HG02763 (cell line): ENCODE measurements around the gene TMEM33.

Source experiments
- ATAC-seq: cut with Tn5 transposase; IDR thresholded peaks from one replicate; pipeline ENCODE4 v1.9.1; 2021; ENCODE audit warnings: mild to moderate bottlenecking, moderate library complexity; ENCODE audit not compliant: unreplicated experiment

TMEM33 gene

DNA sequence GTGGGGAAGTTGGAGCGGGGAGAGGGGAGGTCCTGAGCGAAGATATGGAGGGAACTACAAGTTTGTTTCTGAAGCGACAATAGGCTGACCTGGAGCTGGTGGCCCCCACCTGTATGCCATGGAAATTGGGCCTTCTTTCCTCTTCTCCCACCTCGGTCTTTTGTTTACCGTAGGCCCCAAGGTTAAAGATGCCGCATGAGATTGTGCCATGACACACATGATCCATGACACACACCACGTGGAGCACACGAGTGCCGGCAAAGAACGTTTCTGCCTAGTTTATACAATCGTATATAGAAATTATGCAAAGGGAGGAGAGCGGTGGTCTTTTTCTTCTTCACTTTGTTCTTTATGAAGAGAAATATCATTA, 408 bp downstream of the TMEM33 start:
- ATAC-seq = peak; percentile 18

DNA sequence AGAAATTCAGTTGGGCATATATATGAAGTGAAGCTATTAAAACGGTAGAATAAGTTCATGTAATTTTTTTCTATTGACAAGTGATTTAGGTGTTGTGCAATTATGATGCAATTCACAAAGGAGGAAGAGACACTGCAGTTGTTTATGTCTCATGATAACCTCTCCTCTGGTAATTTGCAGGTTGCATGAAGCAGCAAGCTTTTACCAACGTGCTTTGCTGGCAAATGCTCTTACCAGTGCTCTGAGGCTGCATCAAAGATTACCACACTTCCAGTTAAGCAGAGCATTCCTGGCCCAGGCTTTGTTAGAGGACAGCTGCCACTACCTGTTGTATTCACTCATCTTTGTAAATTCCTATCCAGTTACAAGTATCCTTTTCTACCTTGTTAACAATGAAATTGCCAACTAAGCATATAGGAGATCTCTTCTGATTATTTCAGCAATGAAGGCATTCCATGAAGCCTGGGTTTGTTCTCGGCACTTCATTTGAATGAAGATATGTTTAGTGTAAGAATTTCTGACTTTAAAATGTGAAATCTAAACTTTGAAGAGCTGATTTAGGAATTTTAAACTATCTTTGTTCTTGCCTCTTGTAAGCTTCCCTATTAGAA, 3.9 kb downstream of the TMEM33 start:
- no peak for ATAC-seq

DNA sequence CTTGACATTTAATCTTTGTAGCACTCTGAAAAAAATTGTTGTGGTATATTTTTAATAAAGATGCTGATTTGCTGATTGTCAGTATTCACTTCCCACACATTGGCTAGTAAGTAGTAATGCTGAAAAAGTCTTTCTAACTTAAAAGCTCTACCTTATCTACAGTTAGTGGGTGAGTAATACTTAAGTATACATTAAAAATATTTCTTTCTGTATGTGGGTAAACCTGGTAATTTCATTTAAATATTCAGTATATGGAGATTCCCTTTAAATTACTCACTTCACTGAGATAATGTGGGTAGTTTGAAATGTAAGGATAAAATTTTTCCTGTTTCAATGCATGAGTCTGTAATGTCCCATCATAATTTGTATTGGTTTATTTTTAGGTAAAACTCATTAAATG, 5.6 kb downstream of the TMEM33 start:
- no peak for ATAC-seq

DNA sequence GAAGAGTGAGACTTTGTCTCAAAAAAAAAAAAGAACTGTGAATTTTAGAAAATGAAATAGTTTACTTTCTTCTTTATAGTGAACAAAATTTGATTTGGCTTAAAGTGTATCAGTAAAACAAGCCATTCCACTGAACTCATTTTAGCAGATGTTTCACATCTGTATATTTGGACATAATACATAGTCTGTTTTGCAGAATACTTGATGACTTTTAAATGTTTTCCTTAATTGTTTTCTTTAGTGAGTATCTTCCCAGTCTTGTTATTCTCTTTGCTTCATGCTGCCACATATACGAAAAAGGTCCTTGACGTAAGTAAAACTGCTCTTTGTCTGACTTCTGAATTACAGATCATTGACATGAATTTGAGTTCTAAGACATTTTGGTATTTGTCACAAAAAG, 8.3 kb downstream of the TMEM33 start:
- no peak for ATAC-seq

DNA sequence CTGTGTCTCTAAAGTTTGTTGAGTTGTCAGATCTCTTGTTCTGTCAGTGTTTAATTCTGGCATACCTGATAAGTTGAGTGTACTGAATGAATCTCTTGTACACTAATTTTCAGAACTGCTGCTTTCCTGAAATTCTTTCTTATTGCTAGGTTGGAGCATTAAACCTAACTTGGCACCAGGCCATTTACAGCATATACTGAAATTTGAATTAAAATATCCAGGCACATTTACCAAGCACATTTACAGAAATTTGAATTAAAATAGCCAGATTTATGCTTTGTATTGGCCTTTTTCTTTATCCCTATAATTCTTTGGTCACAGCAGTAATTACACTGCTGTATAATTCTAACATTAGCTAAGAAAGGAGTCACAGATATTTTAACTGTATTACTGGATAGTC, 8.9 kb downstream of the TMEM33 start:
- no peak for ATAC-seq

DNA sequence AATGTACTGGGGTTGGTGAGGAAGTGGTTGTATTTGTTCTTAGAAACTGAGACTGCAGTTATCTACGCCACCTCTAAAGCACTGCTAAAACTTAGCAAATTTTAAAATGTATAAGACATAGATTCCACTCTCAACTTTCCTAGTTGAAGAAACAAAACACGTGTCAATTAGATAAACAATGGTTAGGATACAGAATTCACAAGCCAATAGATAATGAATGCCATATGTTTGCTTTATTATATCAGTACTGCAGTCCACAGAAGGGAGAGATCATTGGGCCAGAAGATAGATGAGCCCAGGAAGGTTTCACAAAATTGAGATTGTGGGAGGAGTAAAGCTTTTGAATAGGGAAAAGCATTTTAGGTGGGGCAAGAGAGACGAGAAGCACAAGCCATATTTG, 14.3 kb downstream of the TMEM33 start:
- ATAC-seq = no peak

DNA sequence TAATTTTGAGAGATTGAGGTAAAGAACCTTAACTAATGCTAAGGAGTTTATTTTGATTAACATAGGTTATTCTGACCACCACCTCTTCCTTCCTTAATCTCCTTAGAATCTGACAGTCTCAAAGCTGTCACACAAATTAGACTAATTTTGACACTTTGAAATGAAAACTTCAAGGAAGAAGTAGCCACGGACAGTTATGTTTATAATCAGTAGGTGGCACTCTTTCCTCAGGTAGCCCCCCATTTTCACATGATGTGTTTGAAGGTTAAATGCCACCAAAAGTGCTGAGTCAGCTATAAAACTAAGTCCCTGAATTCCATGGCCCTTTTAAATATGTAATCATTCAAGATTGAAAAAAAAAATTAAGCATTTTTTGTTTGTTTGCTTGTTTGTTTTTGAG, 22.4 kb downstream of the TMEM33 start:
- no peak for ATAC-seq

DNA sequence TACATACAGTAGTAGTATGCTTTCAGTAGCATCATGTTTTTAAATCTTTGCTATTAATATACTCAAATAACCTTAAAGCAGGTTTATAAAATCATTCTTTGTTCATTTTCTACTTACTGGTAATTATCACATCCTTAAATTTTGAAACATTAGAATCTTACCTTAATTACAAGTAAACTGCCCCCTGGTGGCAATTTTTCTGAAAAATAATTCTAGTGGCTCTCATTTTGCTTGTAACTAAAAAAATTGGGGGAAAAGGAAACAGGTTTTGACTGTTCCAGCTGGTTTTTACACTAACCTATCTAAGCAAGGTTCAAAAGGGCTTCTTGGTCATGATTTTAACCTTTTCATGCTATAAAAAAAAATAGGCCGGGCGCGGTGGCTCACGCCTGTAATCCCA, 27.9 kb downstream of the TMEM33 start:
- no peak for ATAC-seq

DNA sequence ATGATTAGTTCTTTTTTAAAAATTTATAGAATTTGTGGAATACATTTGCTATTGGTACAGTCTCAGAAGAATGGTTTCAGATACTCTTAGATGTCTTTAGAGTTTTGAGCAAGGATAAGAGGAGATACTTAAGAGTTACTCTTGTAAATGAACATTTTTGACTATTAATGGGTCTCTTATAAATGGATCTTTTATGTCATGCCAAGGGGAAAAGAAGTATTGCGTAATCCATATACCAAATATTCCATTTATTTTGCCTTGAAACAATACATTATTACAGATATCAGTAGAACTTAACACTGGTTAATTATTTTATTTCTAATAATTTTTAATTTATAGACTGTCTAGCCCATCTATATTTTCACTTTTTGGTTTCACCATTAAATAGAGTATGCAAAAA, 29.2 kb downstream of the TMEM33 start:
- ATAC-seq = no peak

DNA sequence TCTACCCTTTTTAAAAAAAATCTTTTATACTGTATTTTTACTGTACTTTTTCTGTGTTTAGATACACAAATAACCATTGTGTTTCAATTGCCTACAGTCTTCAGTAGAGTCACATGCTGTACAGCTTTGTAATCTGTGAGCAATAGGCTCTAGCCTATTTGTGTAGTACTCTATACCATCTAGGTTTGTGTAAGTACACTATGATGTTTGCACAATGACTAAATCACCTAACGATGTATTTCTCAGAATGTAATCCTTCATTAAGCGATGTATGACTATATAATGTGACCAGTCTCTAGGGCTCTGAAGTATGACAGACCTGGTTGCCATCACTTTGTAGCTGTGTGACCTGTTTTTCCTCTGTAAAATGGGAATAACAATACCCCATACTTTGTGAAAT, 32.2 kb downstream of the TMEM33 start:
- ATAC-seq = no peak

DNA sequence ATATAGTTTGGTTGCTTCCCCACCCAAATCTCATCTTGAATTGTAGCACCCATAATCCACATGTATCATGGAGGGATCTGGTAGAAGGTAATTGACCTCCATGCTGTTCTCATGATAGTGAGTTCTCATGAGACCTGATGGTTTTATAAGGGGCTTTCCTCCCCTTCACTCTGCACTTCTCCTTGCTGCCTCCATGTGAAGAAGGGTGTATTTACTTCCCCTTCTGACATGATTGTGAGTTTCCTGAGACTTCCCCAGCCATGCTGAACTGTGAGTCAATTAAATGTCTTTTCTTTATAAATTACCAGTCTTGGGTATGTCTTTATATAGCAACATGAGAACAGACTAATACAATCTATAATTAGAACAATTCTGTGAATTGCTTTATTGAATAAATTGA, 34.4 kb downstream of the TMEM33 start:
- ATAC-seq = no peak

DNA sequence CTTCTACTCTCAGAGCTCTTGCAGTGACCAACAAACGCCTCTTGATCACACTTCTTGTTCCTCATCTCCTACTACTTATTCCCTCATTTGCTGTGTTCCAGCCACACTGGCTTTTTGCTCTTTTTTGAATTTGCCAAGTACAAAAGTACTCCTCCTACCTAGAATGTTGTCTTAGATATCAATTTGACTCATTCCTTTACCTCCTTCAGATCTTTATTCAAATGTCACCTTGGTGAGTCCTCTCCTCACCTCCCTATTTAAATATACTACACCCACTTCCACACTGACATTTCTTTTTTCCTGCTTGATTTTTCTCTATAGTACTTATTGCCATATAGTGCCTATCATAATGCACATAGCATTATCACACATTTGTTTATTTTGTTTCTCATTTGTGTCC, 40.1 kb downstream of the TMEM33 start:
- ATAC-seq = no peak

DNA sequence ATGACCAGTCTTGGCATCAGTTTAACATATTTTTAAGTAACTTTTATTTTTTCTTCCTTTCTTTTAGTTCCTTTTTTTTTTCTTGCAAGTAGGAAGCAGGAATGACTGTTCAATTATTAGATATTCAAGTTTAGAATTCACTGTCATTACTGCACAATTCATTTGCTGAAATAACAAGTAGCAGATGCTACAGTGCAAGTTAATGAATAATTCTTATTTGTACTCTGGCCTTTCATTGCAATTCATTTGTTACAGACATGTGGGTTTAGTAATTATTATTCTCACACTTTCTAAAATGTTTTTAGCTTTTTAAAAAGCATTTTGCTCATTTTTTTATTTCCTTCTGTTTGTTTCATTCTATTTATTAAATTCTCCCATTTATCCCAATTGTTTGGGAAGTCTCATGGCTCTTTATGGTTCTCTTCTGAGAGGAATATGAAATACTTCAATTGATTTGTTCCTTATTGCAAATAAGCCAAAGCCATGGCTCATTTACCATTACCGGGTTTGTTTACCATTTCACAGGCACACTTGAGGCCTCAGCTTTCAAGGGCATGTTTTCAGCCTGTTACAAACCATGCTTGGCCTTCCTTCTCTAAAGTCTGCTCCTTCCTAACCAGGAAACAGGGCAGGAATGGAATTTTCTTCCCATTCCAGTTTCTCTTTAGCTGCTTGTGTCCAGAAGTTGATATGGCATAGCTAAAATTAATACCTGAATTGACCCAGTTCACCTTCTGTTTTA, 41.7 kb downstream of the TMEM33 start:
- no peak for ATAC-seq

DNA sequence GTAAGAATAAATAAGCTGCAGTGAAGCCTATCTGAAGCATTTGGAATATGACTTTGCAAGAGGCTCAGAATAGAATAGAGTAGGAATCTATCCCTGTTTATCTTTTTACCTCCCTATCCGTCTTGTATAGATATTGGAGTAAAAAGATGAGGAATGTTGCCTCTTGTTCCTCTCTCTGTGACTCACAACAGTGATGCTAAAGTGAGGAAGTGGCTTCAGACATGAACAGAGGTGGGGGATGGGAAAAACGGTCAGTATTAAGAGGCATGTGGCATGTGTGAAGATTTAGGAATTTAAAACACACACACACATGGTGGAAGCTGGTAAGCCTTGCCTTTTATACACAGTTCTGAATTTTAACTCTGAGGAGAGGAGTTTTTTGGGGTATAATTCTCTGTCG, 42.5 kb downstream of the TMEM33 start:
- no peak for ATAC-seq

DNA sequence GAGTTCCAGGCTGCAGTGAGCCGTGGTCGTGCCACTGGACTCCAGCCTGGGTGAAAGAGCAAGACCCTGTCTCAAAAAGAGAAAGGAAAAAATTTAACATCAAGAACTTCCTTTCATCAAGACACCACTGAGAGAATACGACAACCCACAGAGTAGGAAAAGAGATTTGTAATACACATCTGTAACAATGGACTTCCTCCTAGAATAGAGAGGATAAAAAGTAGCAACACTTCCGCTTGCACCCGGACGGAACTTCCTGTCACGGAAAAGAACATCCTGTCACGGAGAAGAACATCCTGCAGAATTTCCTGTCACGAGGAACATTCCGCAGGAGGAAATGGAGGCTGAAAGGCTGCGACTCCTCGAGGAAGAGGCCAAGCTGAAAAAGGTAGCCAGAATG, 46.2 kb downstream of the TMEM33 start, which contains the start of gene DCAF4L1:
DCAF4L1 (plus strand) TSS at position 301 of the 400 bp plus-strand sequence; CDS start at position 338, 37 bp downstream.
- no peak for ATAC-seq

DNA sequence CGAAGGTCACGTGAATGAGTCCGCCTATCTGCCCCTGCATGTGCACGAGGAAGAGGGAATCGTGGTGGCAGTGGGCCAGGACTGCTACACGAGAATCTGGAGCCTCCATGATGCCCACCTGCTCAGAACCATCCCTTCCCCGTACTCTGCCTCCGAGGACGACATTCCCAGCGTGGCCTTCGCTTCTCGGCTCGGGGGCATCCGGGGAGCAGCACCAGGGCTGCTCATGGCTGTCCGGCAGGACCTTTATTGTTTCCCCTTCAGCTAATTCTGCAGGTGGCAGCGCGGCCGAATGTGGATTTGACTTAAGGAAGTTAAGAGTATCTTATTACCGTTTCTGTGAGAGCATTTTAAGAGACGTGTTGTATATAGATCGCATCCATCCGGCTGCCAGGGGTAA, 47.5 kb downstream of the TMEM33 start:
- ATAC-seq = no peak

DNA sequence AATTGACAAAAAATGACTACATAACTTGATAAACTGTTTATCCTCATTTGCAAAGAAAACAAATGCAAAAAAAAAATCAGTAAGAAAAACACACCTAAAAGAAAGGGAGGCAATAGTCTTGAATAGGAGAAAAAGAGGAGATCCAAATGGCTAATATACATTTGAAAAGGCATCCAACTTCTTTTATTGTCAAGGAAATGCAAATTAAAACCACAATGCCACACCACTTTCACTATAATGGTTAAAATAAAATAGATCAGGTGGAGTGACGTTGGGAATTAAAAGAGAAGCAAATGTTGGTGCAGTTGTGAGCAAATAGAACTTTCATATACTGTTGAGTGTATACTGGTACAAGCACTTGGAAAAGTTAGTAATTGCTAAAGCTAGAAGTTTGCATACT, 49.9 kb downstream of the TMEM33 start:
- ATAC-seq = no peak

DNA sequence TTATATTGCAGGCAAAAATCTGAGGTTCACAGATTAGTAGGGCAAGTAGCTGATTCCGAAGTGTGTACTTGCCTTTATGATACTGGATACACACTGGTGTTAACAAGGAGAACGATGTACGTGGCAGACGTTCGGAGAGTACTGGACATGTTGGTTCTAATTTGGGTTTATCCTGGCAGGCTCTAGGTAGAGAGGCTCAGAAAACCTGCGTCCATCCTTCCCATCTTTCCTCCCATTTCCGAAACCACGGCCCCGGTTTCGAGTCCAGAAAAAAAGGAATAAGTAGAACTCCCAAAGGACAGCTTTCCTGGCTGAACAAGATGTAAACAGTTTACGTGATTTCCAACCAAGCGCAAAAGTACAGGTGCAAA, 54.8 kb downstream of the TMEM33 start:
- ATAC-seq = peak; percentile 14

DNA sequence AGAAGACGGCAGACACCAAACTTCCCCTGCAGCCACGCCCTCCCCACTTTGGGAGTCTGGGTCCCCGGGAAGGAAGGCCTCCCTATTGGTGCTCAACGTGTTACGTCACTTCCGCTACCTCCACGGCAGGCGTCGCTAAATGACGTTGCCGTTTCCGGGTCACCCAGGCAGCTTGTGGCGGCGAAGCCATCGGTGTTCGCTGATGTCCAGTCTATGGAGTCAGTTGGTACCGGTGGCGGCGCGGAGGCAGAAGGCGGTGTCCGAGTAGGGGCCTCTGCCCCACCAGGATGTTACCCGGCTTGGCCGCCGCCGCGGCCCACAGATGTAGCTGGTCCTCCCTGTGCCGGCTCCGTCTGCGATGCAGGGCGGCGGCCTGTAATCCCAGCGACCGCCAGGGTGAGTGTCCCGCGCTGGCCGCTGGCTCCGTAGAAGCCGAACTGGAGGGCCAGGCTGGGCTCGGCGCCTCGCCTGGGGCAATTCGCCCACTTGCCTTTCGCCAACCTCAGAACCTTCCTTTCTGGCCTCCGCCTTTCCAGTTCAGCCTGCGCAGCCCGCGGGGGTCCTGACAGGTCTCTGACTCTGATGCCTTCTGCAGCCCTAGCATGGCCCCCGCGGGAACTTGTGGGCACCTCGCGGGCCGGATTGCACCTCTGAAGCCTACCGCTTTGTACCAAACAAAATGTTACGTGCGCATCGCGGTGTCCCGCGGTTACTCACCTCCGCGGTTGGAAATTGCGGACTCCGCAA, 55.3 kb downstream of the TMEM33 start, which contains the start of gene SLC30A9:
SLC30A9 (plus strand) TSS at position 166 of the 747 bp plus-strand sequence; CDS start at position 288, 122 bp downstream.
- ATAC-seq = peak; percentile 98

DNA sequence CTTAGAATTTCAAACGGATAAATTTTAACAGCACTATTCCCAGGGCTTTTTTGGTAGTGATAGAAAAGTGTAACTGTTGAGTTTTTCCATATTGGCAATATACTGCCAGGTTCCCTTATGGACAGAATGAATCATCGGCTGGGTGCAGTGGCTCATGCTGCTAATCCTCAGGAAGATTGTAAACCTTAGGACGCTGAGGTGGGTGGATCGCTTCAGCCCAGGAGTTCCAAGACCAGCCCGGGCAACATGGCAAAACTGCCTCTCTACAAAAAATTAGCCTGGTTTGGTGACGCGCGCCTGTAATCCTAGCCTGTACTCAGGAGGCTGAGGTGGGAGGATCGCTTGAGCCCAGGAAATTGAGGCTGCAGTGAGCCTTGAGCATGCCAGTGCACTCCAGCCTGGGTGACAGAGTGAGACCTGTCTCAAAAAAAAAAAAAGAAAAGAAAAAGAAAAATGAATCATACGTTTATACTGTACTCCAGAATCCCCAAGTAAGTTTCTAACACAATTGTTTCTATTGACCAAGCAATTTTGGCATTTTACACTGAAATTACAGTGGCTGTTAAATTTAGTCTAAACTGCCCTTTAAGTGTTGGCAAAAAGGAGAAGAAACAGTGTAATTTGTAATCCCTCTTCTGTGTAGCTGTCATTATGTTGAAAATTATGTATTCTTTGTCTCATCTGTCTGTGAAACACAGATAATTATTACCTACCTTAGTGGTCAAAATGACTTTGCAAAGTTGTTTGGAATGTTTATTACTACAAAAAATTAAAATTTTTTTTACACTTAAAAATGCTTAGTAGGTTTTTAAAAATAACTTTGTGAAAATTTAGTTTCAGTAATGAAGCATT, 56.9 kb downstream of the TMEM33 start:
- no peak for ATAC-seq
